Stimulated activated CD4-positive, alpha-beta T cell treated with anti-CD3 and anti-CD28 coated beads, Interleukin-4, amount 100 ng/mL, for 4 hours (primary cell): ENCODE results near the gene FOXO3.
"Not testable (repeated sequence)": the region's sequence is repeated elsewhere in the genome, so short reads cannot be mapped to it uniquely, and the experiment has no call there.

Experiments used
- DNase-seq, 2 experiments: peaks; one replicate each; pipeline ENCODE4 v3.0.0-alpha.2; 2020

FOXO3 gene

GRCh38 chr6:108556250-108556649 is 4.5 kb upstream of the FOXO3 start:
- no peak for DNase-seq

- no peak for DNase-seq
Observed at GRCh38 chr6:108556866-108557493, 3.7 kb upstream of the FOXO3 start.

GRCh38 chr6:108557494-108558371 is 3.0 kb upstream of the FOXO3 start:
- DNase-seq: peak; percentile 74 to 82

- DNase-seq: peak; percentile 92 to 96
Observed at GRCh38 chr6:108558372-108559096, 2.2 kb upstream of the FOXO3 start.

GRCh38 chr6:108559097-108559883 is 1.4 kb upstream of the FOXO3 start:
- DNase-seq: peak; percentile 80 to 85

- DNase-seq: no peak
Observed at GRCh38 chr6:108559884-108560462, 744 bp upstream of the FOXO3 start.

- DNase-seq: not testable (repeated sequence)
Observed at GRCh38 chr6:108561309-108561647, 561 bp downstream of the FOXO3 start.

GRCh38 chr6:108561742-108562502 is 1.2 kb downstream of the FOXO3 start:
- no peak for DNase-seq

GRCh38 chr6:108562503-108562993 is 1.8 kb downstream of the FOXO3 start:
- no peak for DNase-seq

GRCh38 chr6:108563292-108563691 is 2.6 kb downstream of the FOXO3 start:
- DNase-seq: no peak

GRCh38 chr6:108564178-108564577 is 3.5 kb downstream of the FOXO3 start:
- DNase-seq: no peak

GRCh38 chr6:108565091-108565766 is 4.5 kb downstream of the FOXO3 start:
- DNase-seq: peak in 1 of 2 experiments; percentile 4

- no peak for DNase-seq
Observed at GRCh38 chr6:108565893-108566292, 5.2 kb downstream of the FOXO3 start.

GRCh38 chr6:108566406-108566805 is 5.7 kb downstream of the FOXO3 start:
- no peak for DNase-seq

- no peak for DNase-seq
Observed at GRCh38 chr6:108568101-108568500, 7.4 kb downstream of the FOXO3 start.

GRCh38 chr6:108568551-108569305 is 8.0 kb downstream of the FOXO3 start:
- DNase-seq: no peak

GRCh38 chr6:108570517-108570916 is 9.8 kb downstream of the FOXO3 start:
- DNase-seq: no peak

GRCh38 chr6:108574457-108575141 is 13.9 kb downstream of the FOXO3 start:
- no peak for DNase-seq

GRCh38 chr6:108575905-108576494 is 15.3 kb downstream of the FOXO3 start:
- DNase-seq: no peak
